Neural progenitor cell (in vitro differentiated cells): ENCODE results near the gene ARHGEF26.

Source experiments
- CTCF ChIP-seq: fragments of 200-600 bp; sonication (generic); IDR thresholded peaks from 2 replicates; pipeline ENCODE4 v1.5.1; 2017; ENCODE audit warnings: antibody characterized with exemption, mild to moderate bottlenecking
- EZH2phosphoT487 ChIP-seq: fragments of 200-600 bp; sonication (generic); IDR thresholded peaks from 2 replicates; pipeline ENCODE4 v1.6.1; 2017; ENCODE audit warnings: antibody characterized with exemption

- no peak for TF ChIP-seq CTCF
- no peak for TF ChIP-seq EZH2phosphoT487
Measured at GRCh38 chr3:154294016-154294415, 172.8 kb downstream of the ARHGEF26 start.
